HepG2 (cell line): ENCODE data around the gene BCL2L2. TPM values are rescaled to one million over a fixed set of nuclear protein-coding genes. Genes with fewer than 3 reads are reported as not detected.

ENCODE experiments used
- ARNT2 ChIP-seq: sonication (generic); formaldehyde crosslinking; IDR thresholded peaks from 2 replicates; pipeline ENCODE4 v1.8.0; 2022; ENCODE audit warnings: mild to moderate bottlenecking, low read depth, missing genetic modification reagents, moderate library complexity
- CREM ChIP-seq, 2 experiments: sonication (generic) in 1 of 2; formaldehyde crosslinking in 1 of 2; IDR thresholded peaks; 2 replicates each; pipeline versions ENCODE4 v1.4.0 to v1.6.1; 2016 to 2020; ENCODE audit warnings: antibody characterized with exemption in 1 of 2, mild to moderate bottlenecking in 1 of 2, missing genetic modification reagents in 1 of 2
- FOXC1 ChIP-seq: sonication (generic); formaldehyde crosslinking; IDR thresholded peaks from 2 replicates; pipeline ENCODE4 v1.8.0; 2022; ENCODE audit warnings: mild to moderate bottlenecking, missing genetic modification reagents, borderline replicate concordance
- GATAD2A ChIP-seq: IDR thresholded peaks from 2 replicates; pipeline ENCODE4 v1.6.1; 2016
- HMGXB4 ChIP-seq, 2 experiments: sonication (generic) in 1 of 2; formaldehyde crosslinking in 1 of 2; IDR thresholded peaks; 2 replicates each; pipeline versions ENCODE4 v1.4.0 to v1.6.1; 2018 to 2020; ENCODE audit warnings: missing genetic modification reagents in 2 of 2, borderline replicate concordance in 1 of 2, low read depth in 1 of 2, mild to moderate bottlenecking in 1 of 2, missing biosample characterization in 1 of 2
- KAT2B ChIP-seq: fragments of 150-350 bp; IDR thresholded peaks from 2 replicates; pipeline ENCODE4 v1.6.1; 2014; ENCODE audit warnings: low read depth, low read length, borderline replicate concordance
- KMT2B ChIP-seq: IDR thresholded peaks from 2 replicates; pipeline ENCODE4 v1.6.1; 2016; ENCODE audit warnings: missing genetic modification reagents, missing compliant biosample characterization
- POLR2A ChIP-seq, 2 experiments: IDR thresholded peaks; 2 replicates each; pipeline ENCODE4 v1.6.1; 2011; ENCODE audit warnings: low read depth in 2 of 2, low read length in 2 of 2, mild to moderate bottlenecking in 1 of 2, moderate library complexity in 1 of 2; ENCODE audit not compliant: insufficient read depth in 1 of 2
- POLR2AphosphoS5 ChIP-seq: IDR thresholded peaks from 2 replicates; pipeline ENCODE4 v1.6.1; 2012; ENCODE audit warnings: low read depth, low read length
- SIN3B ChIP-seq: fragments of 150-350 bp; IDR thresholded peaks from 2 replicates; pipeline ENCODE4 v1.6.1; 2014; ENCODE audit warnings: low read length
- YEATS4 ChIP-seq: sonication (generic); formaldehyde crosslinking; IDR thresholded peaks from 2 replicates; pipeline ENCODE4 v1.4.0; 2020; ENCODE audit warnings: missing genetic modification reagents, borderline replicate concordance
- ZC3H4 ChIP-seq: sonication (generic); formaldehyde crosslinking; IDR thresholded peaks from 2 replicates; pipeline ENCODE4 v1.4.0; 2020; ENCODE audit warnings: missing genetic modification reagents, borderline replicate concordance
- ZFP1 ChIP-seq: IDR thresholded peaks from 2 replicates; pipeline ENCODE4 v1.6.1; 2016
- ZMAT5 ChIP-seq: sonication (generic); formaldehyde crosslinking; IDR thresholded peaks from 2 replicates; pipeline ENCODE4 v1.5.0; 2020; ENCODE audit warnings: mild to moderate bottlenecking, low read depth, missing genetic modification reagents, borderline replicate concordance
- ZNF256 ChIP-seq: sonication (generic); formaldehyde crosslinking; conservative IDR thresholded peaks from 2 replicates; pipeline ENCODE4 v1.4.0; 2020; ENCODE audit warnings: missing genetic modification reagents
- ZNF276 ChIP-seq: sonication (generic); formaldehyde crosslinking; IDR thresholded peaks from 2 replicates; pipeline ENCODE4 v1.4.0; 2020; ENCODE audit warnings: mild to moderate bottlenecking, low read depth, missing genetic modification reagents
- ZNF326 ChIP-seq: sonication (generic); formaldehyde crosslinking; IDR thresholded peaks from 2 replicates; pipeline ENCODE4 v1.4.0; 2020; ENCODE audit warnings: missing genetic modification reagents, borderline replicate concordance
- ZNF691 ChIP-seq: sonication (generic); formaldehyde crosslinking; IDR thresholded peaks from 2 replicates; pipeline ENCODE4 v1.4.0; 2020; ENCODE audit warnings: missing genetic modification reagents, low read depth, mild to moderate bottlenecking, borderline replicate concordance
- ZNF749 ChIP-seq: sonication (generic); formaldehyde crosslinking; IDR thresholded peaks from 2 replicates; pipeline ENCODE4 v1.8.0; 2022; ENCODE audit warnings: mild to moderate bottlenecking, missing genetic modification reagents, moderate library complexity, borderline replicate concordance
- ZNF792 ChIP-seq: IDR thresholded peaks from 2 replicates; pipeline ENCODE4 v1.6.1; 2016
- ZSCAN25 ChIP-seq: sonication (generic); formaldehyde crosslinking; IDR thresholded peaks from 2 replicates; pipeline ENCODE4 v1.8.0; 2022; ENCODE audit warnings: mild to moderate bottlenecking, missing genetic modification reagents
- polyA plus RNA-seq, 8 experiments: library from polyadenylated mRNA; depleted of rRNA in 3 of 8; stranded (reverse) in 7 of 8; unstranded in 1 of 8; fragments of >200 nt; fragmentation: Illumina TruSeq in 4 of 8; extraction: Trizol in 4 of 8; gene quantifications; 2 replicates each; pipeline versions ENCODE4 v1.2.1 to v1.2.3, GENCODE V29; 2011 to 2016; ENCODE audit warnings: low read depth in 4 of 8, missing spikeins in 1 of 8, mixed read lengths in 1 of 8; ENCODE audit not compliant: insufficient read depth in 1 of 8
- total RNA-seq, 5 experiments: library from RNA; depleted of rRNA; stranded (reverse); fragments of >200 nt; fragmentation: Illumina TruSeq; extraction: Trizol; gene quantifications; 2 replicates each; pipeline ENCODE4 v1.2.3, GENCODE V29; 2016; ENCODE audit warnings: low read depth in 1 of 5

The BCL2L2 gene
- total and polyA plus RNA-seq, 2 of the 13 experiments (the other 11 are each of a cell fraction or from before 2014, with no cell fraction given) = 28.1 to 49.8 TPM

DNA sequence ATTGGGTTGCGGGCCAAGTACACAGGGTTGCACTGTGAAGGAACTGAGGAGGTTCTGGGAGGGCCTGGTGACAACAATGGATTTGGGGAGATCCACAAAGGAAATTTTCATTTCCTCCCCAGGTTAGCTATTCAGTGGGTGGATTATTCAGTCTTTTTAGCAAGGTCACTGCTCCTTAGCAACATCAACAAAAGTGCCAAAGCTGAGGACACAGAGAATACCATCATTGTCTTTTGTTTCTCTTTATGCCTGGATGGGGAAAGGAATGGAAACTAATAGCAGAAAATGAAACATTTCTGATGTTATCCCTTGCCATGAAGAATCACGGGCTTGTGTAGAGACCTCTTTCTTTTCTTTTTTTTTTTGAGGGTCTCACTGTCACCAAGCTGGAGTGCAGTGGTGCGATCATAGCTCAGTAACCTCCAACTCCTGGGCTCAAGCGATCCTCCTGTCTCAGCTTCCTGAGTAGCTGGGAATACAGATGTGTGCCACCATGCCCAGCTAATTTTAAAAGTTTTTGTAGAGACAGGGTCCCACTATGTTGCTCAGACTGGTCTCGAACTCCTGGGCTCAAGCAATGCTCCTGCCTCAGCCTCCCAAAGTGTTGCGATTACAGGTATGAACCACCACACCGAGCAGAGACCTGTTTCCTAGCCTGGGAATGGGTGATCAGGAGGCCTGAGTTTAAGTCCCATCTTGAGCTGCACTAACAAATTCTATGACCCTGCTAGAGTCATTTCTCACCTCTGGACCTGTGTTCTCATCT, 10.4 kb upstream of the BCL2L2 start (continued):
- no peak for TF ChIP-seq HMGXB4 (CRISPR knock-in tag; IDR thresholded peaks at IDR 0.05; ENCODE audit: borderline replicate concordance in 1 of 2, low read depth in 1 of 2)
- TF ChIP-seq ZNF326 (CRISPR knock-in tag) = no peak
- TF ChIP-seq POLR2AphosphoS5 = 0 out of 2 replicates have a peak, but pooled peaks have one; percentile 20
- TF ChIP-seq ZNF256 (CRISPR knock-in tag) = no peak
- peak; percentile 61; the same call in 1 of the 2 replicates for TF ChIP-seq ZNF749
- 0 out of 4 replicates have a peak, but pooled peaks of 1 of the 2 experiments have one; percentile 23 for TF ChIP-seq POLR2A (IDR thresholded peaks at IDR 0.05; ENCODE audit: insufficient read depth in 1 of 2, low read depth in 2 of 2, low read length in 2 of 2)
- TF ChIP-seq KAT2B = no peak
- TF ChIP-seq ARNT2 (CRISPR knock-in tag) = no peak
- no peak for TF ChIP-seq ZMAT5 (CRISPR knock-in tag)
- TF ChIP-seq ZNF792 = no peak
- TF ChIP-seq CREM (IDR thresholded peaks at IDR 0.05) = no peak
- no peak for TF ChIP-seq CREM (CRISPR knock-in tag; IDR thresholded peaks at IDR 0.05)
- TF ChIP-seq ZFP1 (CRISPR knock-in tag) = no peak
- no peak for TF ChIP-seq GATAD2A
- TF ChIP-seq ZNF691 (CRISPR knock-in tag) = no peak
- no peak for TF ChIP-seq ZSCAN25
- 0 out of 2 replicates have a peak, but pooled peaks have one; percentile 49 for TF ChIP-seq FOXC1 (CRISPR knock-in tag)
- TF ChIP-seq KMT2B (CRISPR knock-in tag) = no peak
- TF ChIP-seq ZNF276 (CRISPR knock-in tag) = no peak
- no peak for TF ChIP-seq ZC3H4 (CRISPR knock-in tag)
- TF ChIP-seq SIN3B = no peak
- TF ChIP-seq YEATS4 = no peak
